OCI-LY3 (cell line): ENCODE results near the gene USP10.

Experiments used
- H2AFZ ChIP-seq: fragments of 200-600, 300-600 bp; shearing (Covaris generic); 2 replicates; pipeline ENCODE4 v1.6.0; 2014; ENCODE audit warnings: antibody characterized with exemption, low read depth, low read length
- H3K27ac ChIP-seq: fragments of 200-600, 300-600 bp; sonication (generic); 2 replicates; pipeline ENCODE4 v1.5.1; 2014; ENCODE audit warnings: mild to moderate bottlenecking, low read length, moderate library complexity, mixed read lengths
- H3K27me3 ChIP-seq: fragments of 200-600, 300-600 bp; sonication (generic); 2 replicates; pipeline ENCODE4 v1.6.1; 2014; ENCODE audit warnings: low read depth, low read length, mixed read lengths
- H3K36me3 ChIP-seq: fragments of 200-600, 300-600 bp; sonication (generic); replicated peaks from 2 replicates; pipeline ENCODE3; 2014; ENCODE audit warnings: low read depth, low read length, mixed read lengths
- H3K4me1 ChIP-seq: fragments of 300-600, 200-600 bp; sonication (generic); 2 replicates; pipeline ENCODE4 v1.6.1; 2014; ENCODE audit warnings: low read length, mixed read lengths
- H3K4me2 ChIP-seq: fragments of 200-600, 300-600 bp; sonication (generic); 2 replicates; pipeline ENCODE4 v1.6.1; 2014; ENCODE audit warnings: low read length, mixed read lengths
- H3K4me3 ChIP-seq: fragments of 300-600, 200-600 bp; sonication (generic); 2 replicates; pipeline ENCODE4 v1.5.1; 2014; ENCODE audit warnings: antibody characterized with exemption, mild to moderate bottlenecking, low read length, moderate library complexity
- H3K79me2 ChIP-seq: fragments of 300-600, 200-600 bp; shearing (Covaris generic); 2 replicates; pipeline ENCODE4 v1.6.1; 2014; ENCODE audit warnings: mild to moderate bottlenecking, low read length, mixed read lengths
- H3K9ac ChIP-seq: fragments of 300-600, 200-600 bp; shearing (Covaris generic); 2 replicates; pipeline ENCODE4 v1.6.0; 2014; ENCODE audit warnings: mild to moderate bottlenecking, low read length, moderate library complexity
- H3K9me3 ChIP-seq: fragments of 200-600, 300-600 bp; shearing (Covaris generic); 2 replicates; pipeline ENCODE4 v1.6.1; 2014; ENCODE audit warnings: low read length, mixed read lengths; ENCODE audit not compliant: insufficient read depth
- H4K20me1 ChIP-seq: fragments of 200-600, 300-600 bp; sonication (generic); 2 replicates; pipeline ENCODE4 v1.6.1; 2016; ENCODE audit warnings: low read length, mixed read lengths; ENCODE audit not compliant: insufficient read depth
- EZH2phosphoT487 ChIP-seq: fragments of 200-600 bp; shearing (Covaris generic); IDR thresholded peaks from 2 replicates; pipeline ENCODE4 v1.6.1; 2018; ENCODE audit warnings: antibody characterized with exemption, mixed run types, low read depth
- TF ChIP-seq, protein P1 (sequence below): fragments of 200-600, 300-600 bp; sonication (generic); IDR thresholded peaks from 2 replicates; pipeline ENCODE4 v1.5.1; 2014; ENCODE audit warnings: antibody characterized with exemption, low read length, low read depth

The USP10 gene

DNA sequence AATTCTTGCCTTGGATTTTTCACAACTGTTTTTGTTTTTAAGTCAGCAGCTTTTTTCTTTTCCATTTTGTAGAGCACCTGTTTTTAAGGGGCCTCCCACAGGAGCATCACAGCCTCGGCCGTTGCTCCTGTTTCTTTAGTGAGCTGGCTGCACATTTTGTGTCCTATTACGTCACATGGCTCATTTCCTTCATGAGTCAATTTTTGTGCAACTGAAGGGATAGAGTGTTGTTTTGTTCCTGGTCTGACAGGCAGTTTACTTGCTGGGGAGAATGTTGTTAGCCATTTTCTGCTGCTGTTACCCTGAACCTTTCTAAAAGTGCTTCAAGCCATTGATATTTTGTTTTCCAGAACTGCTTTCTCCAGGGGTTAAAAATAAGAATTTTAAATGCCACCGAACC is 75.0 kb downstream of the USP10 start:
- no peak for TF ChIP-seq EZH2phosphoT487
- TF ChIP-seq, protein P1, sequence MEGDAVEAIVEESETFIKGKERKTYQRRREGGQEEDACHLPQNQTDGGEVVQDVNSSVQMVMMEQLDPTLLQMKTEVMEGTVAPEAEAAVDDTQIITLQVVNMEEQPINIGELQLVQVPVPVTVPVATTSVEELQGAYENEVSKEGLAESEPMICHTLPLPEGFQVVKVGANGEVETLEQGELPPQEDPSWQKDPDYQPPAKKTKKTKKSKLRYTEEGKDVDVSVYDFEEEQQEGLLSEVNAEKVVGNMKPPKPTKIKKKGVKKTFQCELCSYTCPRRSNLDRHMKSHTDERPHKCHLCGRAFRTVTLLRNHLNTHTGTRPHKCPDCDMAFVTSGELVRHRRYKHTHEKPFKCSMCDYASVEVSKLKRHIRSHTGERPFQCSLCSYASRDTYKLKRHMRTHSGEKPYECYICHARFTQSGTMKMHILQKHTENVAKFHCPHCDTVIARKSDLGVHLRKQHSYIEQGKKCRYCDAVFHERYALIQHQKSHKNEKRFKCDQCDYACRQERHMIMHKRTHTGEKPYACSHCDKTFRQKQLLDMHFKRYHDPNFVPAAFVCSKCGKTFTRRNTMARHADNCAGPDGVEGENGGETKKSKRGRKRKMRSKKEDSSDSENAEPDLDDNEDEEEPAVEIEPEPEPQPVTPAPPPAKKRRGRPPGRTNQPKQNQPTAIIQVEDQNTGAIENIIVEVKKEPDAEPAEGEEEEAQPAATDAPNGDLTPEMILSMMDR = no peak
- H3K36me3 ChIP-seq = peaks cover 52% of the 10 kb centered on the region

DNA sequence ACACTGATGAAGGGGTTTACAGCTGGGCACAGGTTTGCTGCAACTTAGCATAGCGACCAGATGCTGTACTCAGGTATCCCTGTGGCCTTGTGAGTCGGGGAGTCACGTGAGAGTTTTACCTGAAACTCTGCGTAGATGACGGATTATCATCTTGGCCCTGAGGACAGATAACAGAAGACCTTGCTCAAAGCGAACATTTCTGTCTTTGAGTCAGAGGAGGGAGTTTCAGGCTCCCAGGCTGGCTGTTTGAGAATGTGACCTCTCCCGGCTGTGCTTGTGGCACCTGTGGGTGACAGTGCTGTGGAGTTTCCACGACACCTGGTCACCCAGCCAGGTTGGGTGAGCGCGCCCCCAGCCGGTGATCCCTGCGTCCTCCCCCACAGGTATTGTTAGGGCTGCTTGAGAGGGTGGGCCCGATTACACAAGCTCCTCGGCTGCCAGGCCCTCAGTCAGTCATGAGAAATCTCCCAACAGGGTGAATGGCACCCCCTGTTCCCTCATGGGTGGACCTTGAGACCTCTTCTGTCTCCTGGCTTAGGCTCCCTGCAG is 75.5 kb downstream of the USP10 start:
- Histone ChIP-seq H3K4me2 (no peak overlapping the region), H3K36me3 (peaks cover 53% of the 10 kb centered on the region), H3K27ac (no peak overlapping the region), H3K9me3 (no peaks in the 10 kb centered on the region), H2AFZ (no peak overlapping the region), H4K20me1 (no peaks in the 10 kb centered on the region), H3K27me3 (no peaks in the 10 kb centered on the region), H3K9ac (no peak overlapping the region), H3K4me3 (no peak overlapping the region), H3K79me2 (0 out of 2 replicates have a peak, but pooled peaks cover 6% of the 10 kb centered on the region), H3K4me1 (no peaks in the 10 kb centered on the region)
- no peak for TF ChIP-seq EZH2phosphoT487
- TF ChIP-seq, protein P1 = no peak

More for the DNA sequence above, 75.0 kb downstream of the USP10 start:
- Histone ChIP-seq H4K20me1 (no peaks in the 10 kb centered on the region), H3K4me3 (no peak overlapping the region), H3K9ac (no peak overlapping the region), H3K4me1 (no peaks in the 10 kb centered on the region), H3K9me3 (no peaks in the 10 kb centered on the region), H3K27me3 (no peaks in the 10 kb centered on the region), H3K27ac (no peak overlapping the region), H2AFZ (no peak overlapping the region), H3K79me2 (peaks cover 9% of the 10 kb centered on the region; the same call in 1 of the 2 replicates), H3K4me2 (no peak overlapping the region)

DNA sequence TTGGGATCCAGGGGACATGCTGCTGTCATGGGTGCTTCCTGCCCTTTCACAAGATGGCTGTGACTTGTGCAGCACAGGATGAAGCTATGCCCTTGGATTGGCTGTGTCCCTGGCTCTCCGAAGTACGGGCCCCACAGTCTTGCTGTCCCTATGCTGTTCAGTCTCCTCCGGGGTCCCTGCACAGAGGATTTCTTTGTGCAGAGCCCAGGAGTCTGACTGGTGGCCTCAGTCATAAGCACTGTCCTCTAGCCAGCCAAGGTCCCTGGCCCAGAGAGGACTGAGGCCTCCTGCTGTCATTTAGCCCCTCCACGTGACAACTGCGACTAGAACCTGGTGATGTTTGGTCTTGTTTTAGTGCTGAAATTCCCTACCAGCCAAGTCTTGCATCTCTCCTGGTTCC is 77.6 kb downstream of the USP10 start:
- H3K79me2 ChIP-seq = no peaks in the 10 kb centered on the region
- H4K20me1 ChIP-seq = no peaks in the 10 kb centered on the region
- no peak overlapping the region for H3K27ac ChIP-seq
- no peak overlapping the region for H3K9ac ChIP-seq
- no peaks in the 10 kb centered on the region for H3K27me3 ChIP-seq
- H3K4me2 ChIP-seq = no peak overlapping the region
- no peak for TF ChIP-seq EZH2phosphoT487
- TF ChIP-seq, protein P1 = no peak
- no peaks in the 10 kb centered on the region for H3K4me1 ChIP-seq
- peaks cover 47% of the 10 kb centered on the region for H3K36me3 ChIP-seq
- H3K4me3 ChIP-seq = no peak overlapping the region
- H3K9me3 ChIP-seq = no peaks in the 10 kb centered on the region
- no peak overlapping the region for H2AFZ ChIP-seq

DNA sequence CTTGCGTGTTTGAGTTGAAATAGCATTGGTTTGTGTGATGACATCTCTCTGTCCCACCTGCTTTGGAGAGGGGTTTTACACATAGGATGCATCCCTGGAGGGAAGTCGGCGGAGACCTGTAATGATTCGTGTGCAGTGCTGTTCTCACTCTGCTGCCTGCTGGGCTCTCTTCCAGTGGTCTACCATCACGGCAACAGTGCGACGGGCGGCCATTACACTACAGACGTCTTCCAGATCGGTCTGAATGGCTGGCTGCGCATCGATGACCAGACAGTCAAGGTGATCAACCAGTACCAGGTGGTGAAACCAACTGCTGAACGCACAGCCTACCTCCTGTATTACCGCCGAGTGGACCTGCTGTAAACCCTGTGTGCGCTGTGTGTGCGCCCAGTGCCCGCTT is 78.9 kb downstream of the USP10 start:
- no peak overlapping the region for H2AFZ ChIP-seq
- no peak overlapping the region for H3K4me3 ChIP-seq
- H3K27me3 ChIP-seq = no peaks in the 10 kb centered on the region
- peaks cover 41% of the 10 kb centered on the region for H3K36me3 ChIP-seq
- H3K4me1 ChIP-seq = no peaks in the 10 kb centered on the region
- no peak overlapping the region for H3K9ac ChIP-seq
- no peak overlapping the region for H3K27ac ChIP-seq
- no peaks in the 10 kb centered on the region for H4K20me1 ChIP-seq
- TF ChIP-seq EZH2phosphoT487 = no peak
- TF ChIP-seq, protein P1 = no peak
- H3K9me3 ChIP-seq = no peaks in the 10 kb centered on the region
- H3K79me2 ChIP-seq = no peaks in the 10 kb centered on the region
- no peak overlapping the region for H3K4me2 ChIP-seq
